NCI-H748 treated with DMSO at 0.1 percent for 48 hours (cell line): ENCODE measurements around the gene PKN3.
"Not testable (repeated sequence)": the region's sequence is repeated elsewhere in the genome, so short reads cannot be mapped to it uniquely, and the experiment has no call there.

Experiments
- DNase-seq: peaks from one replicate; lab custom pipeline; 2025; lab: John Stamatoyannopoulos, UW

The PKN3 gene

GRCh38 chr9:128702445-128702948, at the start of gene PKN3:
Gene PKN3 (plus strand): TSS chr9:128702503. CDS start chr9:128702916, 413 bp downstream.
- DNase-seq, result peak; percentile 70

- no peak for DNase-seq
Observed at GRCh38 chr9:128653908-128654307, 48.4 kb upstream of the PKN3 start.

- DNase-seq, result no peak
Observed at GRCh38 chr9:128654481-128654880, 47.8 kb upstream of the PKN3 start.

- peak; percentile 87 for DNase-seq
Observed at GRCh38 chr9:128656416-128657343, 45.6 kb upstream of the PKN3 start, which contains the start of gene DYNC2I2. Gene DYNC2I2 (minus strand): TSS chr9:128656847. CDS start chr9:128656726, 121 bp downstream.

- DNase-seq, result no peak
Observed at GRCh38 chr9:128657344-128657704, 45.0 kb upstream of the PKN3 start.

- DNase-seq, result no peak
Observed at GRCh38 chr9:128657796-128658195, 44.5 kb upstream of the PKN3 start.

- DNase-seq, result not testable (repeated sequence)
Observed at GRCh38 chr9:128666481-128666941, 35.8 kb upstream of the PKN3 start.

- no peak for DNase-seq
Observed at GRCh38 chr9:128669786-128670185, 32.5 kb upstream of the PKN3 start.

GRCh38 chr9:128675382-128675781, 26.9 kb upstream of the PKN3 start:
- no peak for DNase-seq

GRCh38 chr9:128677794-128678193, 24.5 kb upstream of the PKN3 start:
- no peak for DNase-seq

GRCh38 chr9:128683340-128684064, 18.8 kb upstream of the PKN3 start:
- DNase-seq, result no peak

GRCh38 chr9:128684065-128684324, 18.3 kb upstream of the PKN3 start:
- DNase-seq, result no peak

GRCh38 chr9:128684325-128685199, 17.7 kb upstream of the PKN3 start:
- no peak for DNase-seq

- DNase-seq, result no peak
Observed at GRCh38 chr9:128685636-128686489, 16.4 kb upstream of the PKN3 start.

GRCh38 chr9:128687453-128687852, 14.8 kb upstream of the PKN3 start:
- no peak for DNase-seq

- peak; percentile 85 for DNase-seq
Observed at GRCh38 chr9:128688501-128689292, 13.6 kb upstream of the PKN3 start, which contains the start of gene SET. Gene SET (plus strand): TSS chr9:128689222. CDS start chr9:128689583, 361 bp downstream.

- DNase-seq, result no peak
Observed at GRCh38 chr9:128689293-128689774, 13.0 kb upstream of the PKN3 start.

- no peak for DNase-seq
Observed at GRCh38 chr9:128689820-128690683, 12.3 kb upstream of the PKN3 start.

- no peak for DNase-seq
Observed at GRCh38 chr9:128690684-128691034, 11.6 kb upstream of the PKN3 start.
